IPS-NIHi7 (cell line): Measurements from ENCODE around the gene GNG2.
A peak's percentile ranks its signal among the peaks of the same experiment; 100 is the strongest.

Source experiments
- DNase-seq: peaks from one replicate; pipeline ENCODE4 v3.0.0; 2012; ENCODE audit warnings: mixed read lengths; ENCODE audit errors: extremely low spot score

GNG2 gene

DNA sequence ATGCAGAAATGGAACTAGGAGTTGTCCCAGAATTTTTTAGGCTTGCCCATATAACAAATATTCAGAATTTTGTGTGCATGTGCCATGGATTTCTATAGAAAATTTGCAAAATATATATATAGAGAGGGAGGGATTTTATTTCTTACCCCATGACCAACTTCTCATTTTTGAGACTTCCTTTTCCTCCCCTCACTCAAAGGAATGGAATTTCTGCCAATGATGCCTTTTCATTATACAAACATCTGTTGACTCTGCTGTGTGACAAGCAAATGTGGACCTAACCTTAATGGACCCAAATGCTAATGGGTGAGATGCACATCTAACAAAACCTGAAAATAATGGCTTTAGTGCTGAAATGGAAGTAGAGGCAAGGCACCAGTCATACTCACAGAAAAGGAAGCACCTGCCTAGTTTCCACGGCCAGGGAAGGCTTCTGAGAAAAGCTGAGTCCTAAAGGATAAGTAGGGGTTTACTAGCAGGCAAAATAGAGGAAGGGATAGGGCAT is 3.6 kb upstream of the GNG2 start:
- no peak for DNase-seq

DNA sequence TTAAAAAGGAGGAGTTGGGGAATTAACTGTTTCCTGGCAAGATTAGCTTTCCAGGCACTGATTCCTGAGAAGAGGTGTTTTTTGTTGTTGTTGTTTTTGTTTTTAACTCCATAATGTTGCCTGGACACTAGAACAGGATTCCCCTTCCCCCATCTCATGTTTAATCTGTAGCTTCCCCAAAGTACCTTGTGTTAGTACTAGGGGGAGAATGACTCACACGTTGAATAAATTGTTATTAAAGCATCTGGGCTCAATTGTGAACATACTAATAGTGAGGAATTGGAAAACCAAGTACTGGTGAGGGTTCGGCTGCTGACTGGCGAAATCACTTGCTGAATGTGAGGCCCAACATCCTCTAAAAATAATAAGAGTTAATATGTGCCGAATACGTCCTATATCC is 1.3 kb upstream of the GNG2 start:
- DNase-seq: no peak

DNA sequence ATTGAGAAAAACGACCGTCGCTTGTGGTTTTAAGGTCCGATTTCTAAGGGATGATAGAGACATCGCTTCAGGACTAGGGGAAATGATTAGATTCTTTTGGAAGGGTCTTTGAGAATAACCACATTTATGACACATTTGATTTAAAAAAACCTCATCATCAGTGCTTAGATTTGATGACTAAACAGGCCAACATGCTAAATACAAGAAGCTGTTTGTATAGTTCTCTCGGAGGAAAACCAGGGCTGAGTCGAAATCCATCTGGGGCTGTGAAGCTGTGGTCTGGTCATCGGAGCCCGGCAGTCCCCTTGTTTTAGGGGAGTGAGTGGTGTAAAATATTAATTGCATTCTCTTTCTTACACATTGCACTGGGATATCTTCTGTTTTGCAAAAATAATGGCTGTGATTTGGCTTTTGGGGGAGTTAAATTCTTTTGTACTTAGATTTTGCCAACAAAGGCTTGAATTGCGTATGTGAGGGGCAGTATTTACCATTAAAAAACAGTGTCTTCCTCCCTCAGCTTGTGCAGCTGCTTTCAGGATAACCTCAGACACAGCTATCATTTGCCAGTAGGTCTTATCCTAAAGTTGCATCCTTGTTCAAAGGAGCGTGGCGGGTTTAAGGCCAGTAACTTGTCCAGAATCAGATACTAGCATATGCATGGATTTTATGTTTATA is 550 bp downstream of the GNG2 start:
- DNase-seq: no peak

DNA sequence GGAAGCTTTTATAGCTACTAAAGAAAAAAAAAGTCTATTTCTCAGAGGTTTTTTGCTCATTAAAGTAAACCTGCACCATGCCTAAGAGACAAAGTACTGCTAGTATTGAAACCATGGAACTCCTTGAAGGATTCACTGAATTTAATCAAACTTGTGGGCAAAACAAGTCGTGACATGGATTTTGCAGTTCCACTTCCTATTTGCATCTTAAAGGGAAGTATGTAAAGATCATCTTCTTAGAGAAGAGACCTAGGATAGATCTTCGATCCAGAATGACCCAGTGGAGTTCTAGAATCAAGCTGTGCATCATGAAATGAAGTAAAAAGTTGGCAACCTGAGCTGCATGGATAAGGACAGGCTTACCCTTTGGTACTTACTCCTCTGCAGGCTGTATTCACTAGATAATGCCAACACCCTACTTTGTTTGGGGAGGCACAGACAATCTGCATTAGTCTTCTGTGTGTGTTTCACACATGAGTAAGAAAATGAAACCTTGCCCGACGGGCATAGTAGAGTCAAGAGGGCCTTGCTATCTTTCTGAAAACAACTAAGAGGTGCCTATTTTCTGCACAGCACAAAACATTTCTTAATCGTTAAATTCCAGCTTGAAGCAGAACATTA is 1.9 kb downstream of the GNG2 start:
- no peak for DNase-seq

DNA sequence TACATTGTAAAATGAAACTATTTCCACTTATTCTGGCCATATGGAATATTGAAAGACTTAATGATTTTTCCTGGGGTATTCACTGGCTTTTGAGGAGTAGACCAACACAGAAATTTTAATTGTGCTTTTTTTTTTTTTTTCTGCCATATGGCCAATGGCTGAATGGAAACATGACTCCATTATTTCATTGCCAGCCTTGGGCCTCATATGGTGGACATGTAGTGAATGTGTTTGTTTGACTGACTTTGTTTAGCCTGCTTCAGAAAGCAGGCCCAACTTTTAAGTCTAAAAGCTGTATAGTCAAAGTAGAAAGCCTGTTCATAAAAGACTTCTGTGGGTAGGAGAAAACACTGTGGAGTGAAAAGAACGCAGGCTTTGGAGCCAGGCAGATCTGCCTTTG is 2.4 kb downstream of the GNG2 start:
- no peak for DNase-seq

DNA sequence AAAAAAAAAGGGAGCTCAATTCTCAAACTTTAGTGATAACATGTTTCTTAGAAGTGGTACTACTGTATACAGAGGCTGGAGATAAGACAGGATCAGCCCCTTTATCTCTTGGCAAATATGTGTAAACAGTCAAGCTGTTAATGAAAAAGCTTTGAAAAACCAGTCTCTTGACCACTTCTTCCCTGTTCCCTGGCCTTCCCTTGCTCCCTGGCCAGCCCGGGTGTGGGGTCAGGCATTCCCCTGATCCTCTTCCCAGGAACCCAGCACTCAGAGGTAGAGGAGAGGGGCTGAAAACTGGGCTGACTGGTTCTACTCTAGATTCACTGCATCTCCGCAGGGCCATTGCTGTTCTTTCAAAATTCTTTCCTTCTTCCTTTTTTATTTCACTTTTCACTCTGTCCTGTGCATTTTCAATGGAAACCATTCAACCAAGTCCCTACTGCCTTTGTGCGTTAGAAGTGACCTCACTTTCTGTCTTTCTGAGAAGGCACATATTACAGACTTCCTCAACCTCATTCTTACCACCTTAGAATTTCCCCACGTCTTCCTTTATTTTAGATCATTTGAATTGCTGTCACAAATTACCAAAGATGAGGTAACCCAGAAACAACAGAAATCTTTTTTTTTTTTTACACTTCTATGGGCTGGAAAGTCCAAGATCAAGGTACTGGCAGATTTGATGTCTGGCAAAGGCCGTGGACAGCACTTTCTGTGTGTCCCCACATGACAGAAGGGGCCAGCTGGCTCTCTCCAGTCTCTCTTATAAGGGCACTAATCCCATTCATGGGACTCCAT is 5.7 kb downstream of the GNG2 start:
- peak; percentile 67 for DNase-seq

DNA sequence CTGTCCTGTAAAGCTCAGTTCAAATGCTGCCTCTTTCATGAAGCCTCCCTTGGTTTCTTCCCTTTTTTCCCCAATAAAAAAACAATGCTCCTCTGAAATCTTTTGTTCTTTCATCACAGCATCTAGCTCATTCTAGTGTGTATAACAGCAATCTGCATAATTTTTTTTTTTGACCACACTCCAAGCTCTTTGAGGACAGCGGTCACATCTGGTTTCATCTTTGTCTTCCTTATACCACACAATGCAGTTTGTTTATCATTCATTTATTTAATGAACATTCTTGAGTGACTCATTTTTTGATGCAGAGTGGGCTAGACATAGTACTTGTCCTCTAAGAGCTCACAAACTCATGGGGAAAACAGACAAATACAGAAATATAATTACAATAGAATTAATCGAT is 7.3 kb downstream of the GNG2 start:
- DNase-seq: no peak

DNA sequence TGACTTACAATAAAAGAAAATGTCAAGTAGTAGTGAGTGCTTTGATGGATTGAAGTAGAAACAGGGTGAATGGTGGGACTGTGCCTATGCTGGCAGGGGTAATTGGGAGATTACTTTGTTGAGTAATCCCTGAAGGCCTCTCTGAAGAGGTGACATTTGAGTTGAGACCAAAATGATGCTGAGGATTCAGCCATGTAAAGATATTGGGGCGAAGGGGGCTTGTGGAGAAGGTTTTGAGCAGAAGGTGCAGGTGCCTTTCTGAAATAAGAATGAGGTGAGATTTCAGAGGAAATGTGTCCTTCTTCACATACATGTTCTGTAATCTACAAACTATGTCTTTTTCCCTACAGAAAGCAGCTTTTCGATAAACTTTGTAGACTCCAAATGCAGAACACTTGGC is 8.0 kb downstream of the GNG2 start:
- no peak for DNase-seq

DNA sequence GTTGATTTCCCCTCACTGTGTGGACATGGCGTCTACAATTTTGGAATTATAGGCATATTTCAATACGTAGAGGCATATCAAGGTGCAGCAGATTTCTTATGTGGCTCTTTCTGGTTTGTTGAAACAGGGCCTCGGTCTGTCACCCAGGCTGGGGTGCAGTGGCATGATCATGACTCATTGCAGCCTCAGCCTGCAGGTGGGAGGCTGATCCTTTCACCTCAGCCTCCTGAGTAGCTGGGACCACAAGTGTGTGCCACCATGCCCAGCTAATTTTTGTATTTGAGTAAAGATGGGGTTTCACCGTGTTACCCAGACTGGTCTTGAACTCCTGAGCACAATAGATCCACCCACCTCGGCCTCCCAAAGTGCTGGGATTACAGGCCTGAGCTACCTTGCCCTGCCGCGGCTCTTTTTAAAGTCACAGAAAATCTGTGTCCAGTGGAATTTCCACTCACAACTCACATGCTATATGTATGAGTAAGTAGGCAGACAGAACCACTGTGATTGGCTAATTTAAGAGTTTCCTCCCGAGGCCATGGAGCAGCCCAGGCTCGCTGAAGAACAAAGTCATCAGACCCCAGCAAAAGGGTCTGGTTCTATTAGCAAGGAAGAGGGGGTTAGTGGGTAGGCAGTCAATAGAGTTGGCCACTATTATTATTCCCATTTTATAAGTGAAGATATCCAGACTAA is 9.1 kb downstream of the GNG2 start:
- DNase-seq: no peak

DNA sequence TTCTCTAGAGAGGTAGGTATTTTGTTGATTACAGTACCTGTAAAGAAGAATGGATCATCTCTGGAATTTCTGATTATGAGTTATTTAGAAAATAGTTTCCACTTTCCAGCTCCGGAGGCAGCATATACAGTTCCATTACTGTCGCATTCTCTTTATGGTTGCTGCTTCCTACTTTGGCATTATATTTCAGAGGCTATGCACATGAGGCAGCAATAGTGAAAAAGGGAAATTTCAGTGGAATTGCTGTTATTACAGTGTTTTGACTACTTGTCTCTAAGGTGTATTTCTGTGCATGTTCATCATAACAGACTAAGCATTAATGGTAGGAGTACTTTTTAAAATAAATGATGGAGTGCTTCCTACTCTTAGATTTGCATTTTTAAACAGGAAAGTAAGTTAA is 10.2 kb downstream of the GNG2 start:
- no peak for DNase-seq

DNA sequence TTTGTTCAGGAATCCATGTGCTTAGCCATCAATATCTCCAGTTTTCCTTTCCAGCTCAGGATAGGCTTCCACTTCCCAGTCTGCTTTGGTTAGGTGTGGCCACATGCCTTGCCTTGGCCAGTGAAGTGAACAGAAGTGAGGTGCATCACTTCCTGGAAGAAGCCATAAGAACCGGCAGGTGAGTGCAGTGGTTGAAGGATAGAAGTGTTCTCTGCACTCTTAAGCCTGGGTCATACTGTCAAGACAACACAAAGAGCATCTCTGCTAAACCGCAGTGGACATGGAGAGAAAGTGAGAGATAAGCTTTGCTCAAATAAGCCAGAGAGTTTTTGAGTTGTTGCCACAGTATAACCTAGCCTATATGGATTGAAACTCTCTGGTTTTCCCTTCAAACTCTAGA is 11.4 kb downstream of the GNG2 start:
- DNase-seq: no peak

DNA sequence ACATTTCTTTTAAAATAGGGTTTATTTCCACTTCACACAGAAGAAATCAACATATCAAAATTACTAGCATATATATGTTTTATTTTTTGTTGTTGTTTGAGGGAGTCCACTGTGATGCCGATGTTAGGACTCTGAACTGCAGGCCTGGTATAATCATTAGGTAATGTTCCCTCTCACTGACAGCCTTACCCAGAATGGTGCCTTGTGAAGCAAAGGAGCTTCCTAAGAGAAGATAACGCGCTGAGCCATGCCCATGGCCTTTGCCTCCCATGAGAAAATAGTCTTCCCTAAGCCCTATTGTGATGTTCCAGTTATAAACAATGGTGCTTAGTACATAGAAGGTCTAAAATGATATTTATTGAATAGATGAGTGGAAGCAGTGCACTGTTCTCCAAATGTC is 12.0 kb downstream of the GNG2 start:
- DNase-seq: no peak

DNA sequence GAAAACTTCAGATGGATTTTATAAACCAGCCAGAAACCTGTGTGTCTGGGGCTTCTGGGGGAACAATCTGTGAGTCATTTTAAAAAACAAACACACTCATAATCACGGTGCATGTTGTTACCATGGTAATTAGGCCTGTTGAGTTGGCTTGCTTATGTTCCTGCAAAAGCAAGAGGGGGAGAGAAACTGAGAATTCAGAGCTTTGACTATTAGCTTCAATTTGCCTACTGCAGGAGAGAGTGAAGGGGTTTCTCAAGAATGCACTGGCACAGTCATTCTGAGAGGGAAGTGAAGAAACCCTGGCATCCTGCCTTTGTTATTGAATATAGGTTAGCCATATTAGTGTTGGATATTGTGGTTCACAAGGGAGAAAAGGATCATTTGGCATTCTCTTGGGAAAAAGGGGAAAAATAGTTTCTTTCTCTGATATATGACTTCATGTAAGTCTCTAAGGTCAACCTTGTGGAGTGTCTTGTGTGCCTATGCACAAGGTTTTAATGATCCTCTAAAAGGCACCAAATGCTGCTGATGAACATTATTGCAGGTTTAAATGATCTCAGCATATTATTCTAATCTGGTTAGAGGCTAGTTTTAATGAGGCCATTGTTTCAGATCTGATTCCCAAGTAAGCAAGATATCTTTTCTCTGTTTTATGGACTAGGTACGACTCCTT is 12.9 kb downstream of the GNG2 start:
- DNase-seq: no peak

DNA sequence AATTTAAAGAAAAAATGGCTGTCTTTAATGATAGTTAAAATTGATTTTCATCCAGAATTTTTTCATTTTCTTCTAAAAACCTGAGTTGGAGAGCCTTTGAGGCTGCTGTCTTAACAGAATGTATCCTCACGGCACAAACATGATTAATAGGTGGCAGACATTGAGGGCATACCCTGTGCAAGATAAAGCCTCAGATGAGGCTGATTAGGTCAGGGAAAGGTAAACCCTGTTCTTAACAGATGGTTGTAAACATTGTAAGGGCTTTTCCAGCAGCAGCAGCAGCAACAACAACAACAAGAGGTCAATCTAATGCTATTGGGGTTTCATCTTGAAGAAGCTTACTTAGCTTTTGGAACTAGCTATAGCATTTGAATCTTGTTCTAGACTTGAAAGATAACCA is 17.4 kb downstream of the GNG2 start:
- DNase-seq: no peak

DNA sequence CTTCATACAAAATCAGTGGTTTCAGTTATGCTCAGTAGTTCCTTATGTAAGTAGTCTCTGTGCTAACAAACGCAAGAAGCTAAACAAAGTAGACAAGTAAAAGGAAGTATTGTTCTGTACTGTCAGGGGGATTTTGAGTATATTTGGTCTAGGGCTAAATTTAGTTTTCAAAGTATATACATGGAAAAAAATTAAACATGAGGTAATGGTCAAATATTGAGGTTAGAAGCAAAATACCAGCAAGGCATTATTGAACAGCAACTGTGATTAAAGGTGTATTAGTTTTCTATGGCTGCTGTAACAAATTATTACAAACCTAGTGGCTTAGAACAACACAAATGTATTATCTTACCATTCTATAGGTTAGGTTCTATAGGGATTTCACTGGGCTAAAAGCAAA is 18.8 kb downstream of the GNG2 start:
- no peak for DNase-seq

DNA sequence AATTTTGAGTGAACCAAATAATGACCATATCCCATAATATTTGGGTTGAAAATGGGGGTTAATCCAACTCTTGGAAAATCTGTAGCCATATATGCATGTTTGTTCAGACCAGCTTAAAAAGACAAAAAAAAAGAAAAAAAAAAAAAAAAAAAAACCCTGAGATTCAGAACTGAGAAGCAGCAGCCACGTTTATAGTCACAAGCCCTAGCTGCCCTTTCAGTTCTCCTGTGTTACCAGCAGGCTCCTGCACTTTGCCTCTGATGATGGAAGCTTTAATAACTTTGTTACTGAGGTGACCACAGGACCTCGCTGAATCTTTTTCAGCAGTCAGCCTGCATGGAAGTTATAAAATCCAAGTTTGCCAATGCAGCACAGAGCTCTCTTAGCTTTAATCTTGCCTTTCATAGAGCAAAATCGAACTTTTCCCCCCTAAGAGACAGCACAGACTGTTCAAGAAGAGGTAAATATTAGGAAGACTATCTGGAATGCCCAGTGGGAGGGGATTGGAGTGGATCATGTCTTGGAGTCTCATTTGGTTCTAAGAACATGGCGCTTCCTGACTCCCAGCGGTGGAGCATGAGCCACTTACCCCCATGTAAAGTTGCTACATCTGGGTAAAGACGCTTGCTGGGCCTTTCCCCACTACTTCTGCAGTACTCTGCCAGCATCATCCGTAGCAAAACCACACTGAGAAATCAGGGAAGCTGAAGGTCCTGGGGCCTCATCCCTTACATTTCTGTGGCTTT is 20.6 kb downstream of the GNG2 start:
- DNase-seq: no peak

DNA sequence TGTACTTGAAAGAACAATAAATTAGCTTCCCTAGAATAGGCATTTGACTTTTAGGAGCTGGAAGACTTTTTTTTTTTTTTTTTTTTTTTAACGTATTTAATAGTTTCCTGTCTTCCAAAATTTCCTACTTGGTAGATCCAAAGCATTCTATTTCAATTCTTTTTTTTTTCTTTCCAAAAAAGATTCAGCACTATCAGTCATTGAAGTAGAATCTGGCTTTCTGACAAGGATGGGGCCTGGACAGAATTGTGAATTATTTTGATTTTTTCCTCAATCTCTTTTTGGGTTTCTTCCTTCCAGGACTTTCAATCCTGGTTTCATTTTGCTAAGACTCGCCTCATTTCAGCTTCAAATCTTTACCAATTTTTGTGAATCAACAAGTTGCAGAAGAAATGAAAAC is 21.2 kb downstream of the GNG2 start:
- no peak for DNase-seq

DNA sequence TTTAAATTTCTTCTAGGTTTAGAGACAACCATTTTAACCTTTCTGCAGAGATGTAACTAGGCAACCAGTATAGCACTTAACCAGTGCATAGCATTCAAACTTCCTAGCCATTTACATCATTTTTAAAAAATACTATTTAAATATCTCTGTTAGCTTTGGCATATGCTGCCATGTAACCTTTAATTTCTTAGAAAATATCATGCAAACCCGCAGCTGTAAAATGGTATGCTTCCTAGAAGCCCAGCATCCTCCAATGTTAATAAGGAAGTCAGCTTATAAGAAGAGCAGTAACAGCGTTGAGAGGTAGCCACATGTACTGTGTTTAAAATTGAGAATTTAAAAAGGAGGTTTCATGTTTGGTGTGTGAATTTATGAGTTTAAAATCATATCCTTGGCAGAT is 22.8 kb downstream of the GNG2 start:
- DNase-seq: no peak

DNA sequence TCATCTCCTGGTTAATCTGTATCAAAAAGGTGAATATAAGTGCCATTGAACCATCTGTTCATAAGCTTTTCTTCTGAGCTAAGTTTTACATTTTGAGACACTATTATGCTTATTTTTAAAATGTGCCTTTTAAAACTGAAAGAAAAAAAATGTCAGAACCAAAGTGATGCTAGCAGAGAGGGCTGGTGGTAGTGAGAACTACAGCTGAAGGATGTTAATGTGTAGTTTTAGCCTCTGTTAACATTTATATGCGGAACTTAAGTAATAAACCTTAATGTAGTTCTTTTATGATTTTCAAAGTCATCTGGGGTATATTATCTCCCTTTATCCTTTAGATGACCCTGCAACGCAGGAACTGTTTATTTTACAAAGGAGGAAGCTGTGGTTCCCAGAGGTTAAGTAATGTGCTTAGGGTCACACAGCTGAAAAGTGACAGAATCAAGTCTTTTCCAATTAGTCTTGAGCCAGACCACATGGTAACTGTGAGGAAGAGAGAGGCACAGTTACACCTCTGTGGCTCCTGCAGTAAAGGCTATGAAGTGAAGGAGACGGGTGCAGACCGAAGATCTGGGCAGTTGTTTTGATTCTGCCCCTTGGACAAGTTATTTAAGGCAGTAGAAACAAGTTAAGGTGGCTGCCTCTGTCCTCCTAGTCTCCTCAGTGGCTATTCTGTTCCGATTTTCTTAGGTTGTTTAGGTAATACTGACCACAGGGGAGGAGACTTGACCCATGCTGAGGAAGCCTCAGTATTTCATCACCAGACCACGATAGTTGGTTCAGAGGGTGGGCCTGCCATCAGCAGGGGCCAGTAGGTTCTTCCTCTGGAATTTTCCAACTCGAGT is 23.9 kb downstream of the GNG2 start:
- no peak for DNase-seq

DNA sequence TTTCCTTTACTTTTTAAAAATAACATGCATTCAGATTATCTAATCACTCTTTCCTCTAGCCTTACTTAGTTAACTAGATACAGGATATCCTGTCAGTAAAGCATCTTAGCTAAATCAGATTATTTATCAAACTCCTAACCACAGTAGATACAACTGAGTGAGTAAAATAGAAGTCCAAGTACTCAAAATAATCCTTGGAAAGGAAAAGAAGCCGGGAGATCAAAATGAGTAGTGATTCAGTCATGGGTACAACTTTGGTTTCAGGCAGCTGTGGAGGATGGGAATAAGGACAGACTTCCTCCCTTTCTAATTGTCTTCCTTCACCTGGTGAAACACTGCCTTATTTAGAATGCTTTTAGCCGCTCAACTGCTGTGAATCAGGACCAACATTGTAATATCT is 29.4 kb downstream of the GNG2 start:
- no peak for DNase-seq
